B cell (primary cell): Measurements from ENCODE around the gene ZNHIT2. TPM values are rescaled to one million over a fixed set of nuclear protein-coding genes. Genes with fewer than 3 reads are reported as not detected.

Source experiments
- ATAC-seq: fragments of 200-7000 bp; cut with Tn5 transposase; one replicate; pipeline ENCODE4 v1.10.0; 2021; ENCODE audit warnings: low read depth, mild to moderate bottlenecking, moderate number of reproducible peaks, moderate library complexity
- CTCF ChIA-PET: fragments of 350-600 bp; sonication (Branson Sonifier 250); formaldehyde crosslinking; loops from one replicate; lab custom pipeline; 2021; ENCODE audit warnings: antibody characterized with exemption, inconsistent platforms; lab: Charles Lee
- POLR2A ChIA-PET: fragments of 350-600 bp; sonication (Branson Sonifier 250); formaldehyde crosslinking; loops from one replicate; lab custom pipeline; 2021; ENCODE audit warnings: antibody characterized with exemption; lab: Charles Lee
- DNase-seq: peaks from one replicate; pipeline ENCODE4 v3.0.0; 2013
- H2AFZ ChIP-seq: 2 replicates; pipeline ENCODE4 v1.6.1; 2012; ENCODE audit warnings: mild to moderate bottlenecking, low read depth, low read length; ENCODE audit not compliant: insufficient read depth, poor library complexity, severe bottlenecking
- H3K27ac ChIP-seq, 2 donors: 1 replicate in 1 of 2; 2 replicates in 1 of 2; pipeline ENCODE4 v1.5.1; 2012 to 2013; ENCODE audit warnings: low read length in 2 of 2, mild to moderate bottlenecking in 2 of 2, moderate library complexity in 1 of 2
- H3K27me3 ChIP-seq, 4 experiments: fragments of 200-600 bp in 1 of 4; sonication (generic) in 1 of 4; replicated peaks in 1 of 4; 1 replicate in 2 of 4; 2 replicates in 2 of 4; pipeline versions ENCODE4 v1.6.1 to v1.7.0; 2013 to 2016; ENCODE audit warnings: low read length in 3 of 4, mild to moderate bottlenecking in 2 of 4, mixed read lengths in 1 of 4, moderate library complexity in 1 of 4; ENCODE audit not compliant: insufficient read depth in 4 of 4, control insufficient read depth in 3 of 4; ENCODE audit errors: control extremely low read depth in 1 of 4
- H3K36me3 ChIP-seq, 2 experiments: replicated peaks in 1 of 2; 1 replicate in 1 of 2; 2 replicates in 1 of 2; pipeline versions ENCODE4 v1.6.1 to v1.7.1; 2013; ENCODE audit warnings: low read length in 1 of 2; ENCODE audit not compliant: insufficient read depth in 2 of 2, control insufficient read depth in 1 of 2; ENCODE audit errors: control extremely low read depth in 1 of 2, extremely low read depth in 1 of 2
- H3K4me1 ChIP-seq, 2 donors: fragments of 200-600 bp in 1 of 2; sonication (generic) in 1 of 2; 1 replicate in 1 of 2; 2 replicates in 1 of 2; pipeline versions ENCODE4 v1.5.1 to v1.6.1; 2013 to 2017; ENCODE audit warnings: low read length in 2 of 2; ENCODE audit not compliant: control insufficient read depth in 2 of 2, insufficient read depth in 2 of 2
- H3K4me2 ChIP-seq: replicated peaks from 2 replicates; pipeline ENCODE3; 2012; ENCODE audit warnings: mild to moderate bottlenecking, low read depth, low read length; ENCODE audit not compliant: poor library complexity, severe bottlenecking
- H3K4me3 ChIP-seq, 5 experiments: fragments of 200-600 bp in 1 of 5; sonication (generic) in 1 of 5; 1 replicate in 3 of 5; 2 replicates in 2 of 5; pipeline versions ENCODE4 v1.5.1 to v1.7.0; 2011 to 2016; ENCODE audit warnings: low read length in 4 of 5, mild to moderate bottlenecking in 4 of 5, low read depth in 2 of 5, control low read depth in 1 of 5, moderate library complexity in 1 of 5; ENCODE audit not compliant: insufficient read depth in 1 of 5; ENCODE audit errors: control extremely low read depth in 1 of 5, extremely low read depth in 1 of 5
- H3K79me2 ChIP-seq: fragments of 200-600 bp; sonication (generic); one replicate; pipeline ENCODE4 v1.6.0; 2016; ENCODE audit warnings: low read length; ENCODE audit not compliant: control insufficient read depth, insufficient read depth
- H3K9ac ChIP-seq: fragments of 200-600 bp; sonication (generic); 2 replicates; pipeline ENCODE4 v1.6.1; 2017; ENCODE audit warnings: mild to moderate bottlenecking, low read length, moderate library complexity
- H3K9me3 ChIP-seq, 3 donors: one replicate each; pipeline versions ENCODE4 v1.6.1 to v1.7.1; 2013; ENCODE audit warnings: low read length in 2 of 3; ENCODE audit not compliant: control insufficient read depth in 2 of 3, insufficient read depth in 1 of 3; ENCODE audit errors: control extremely low read depth in 1 of 3
- H4K20me1 ChIP-seq: 2 replicates; pipeline ENCODE4 v1.6.0; 2012; ENCODE audit warnings: mild to moderate bottlenecking, low read length; ENCODE audit not compliant: insufficient read depth, control insufficient read depth, poor library complexity, severe bottlenecking
- H3K27ac Mint-ChIP-seq: one replicate; pipeline ENCODE4 v1.8.0; 2021; ENCODE audit warnings: mixed read lengths
- H3K27me3 Mint-ChIP-seq: one replicate; pipeline ENCODE4 v1.8.0; 2021; ENCODE audit warnings: mixed read lengths
- H3K4me1 Mint-ChIP-seq: one replicate; pipeline ENCODE4 v1.8.0; 2021; ENCODE audit warnings: mixed read lengths
- H3K4me3 Mint-ChIP-seq: one replicate; pipeline ENCODE4 v1.8.0; 2021; ENCODE audit warnings: mixed read lengths
- H3K9me3 Mint-ChIP-seq: one replicate; pipeline ENCODE4 v1.8.0; 2022; ENCODE audit warnings: mixed read lengths; ENCODE audit not compliant: insufficient read depth
- CTCF ChIP-seq: fragments of 200-600 bp; IDR thresholded peaks from one replicate; pipeline ENCODE4 v1.8.0; 2022; ENCODE audit warnings: antibody characterized with exemption, mild to moderate bottlenecking
- EZH2 ChIP-seq: IDR thresholded peaks from 2 replicates; pipeline ENCODE4 v1.6.1; 2012; ENCODE audit warnings: borderline replicate concordance, low read depth, mild to moderate bottlenecking, moderate library complexity, low read length; ENCODE audit not compliant: insufficient read depth, poor library complexity, severe bottlenecking
- WGBS: methylation state at CpG from one replicate; pipeline ENCODE4 v1.1.5; 2013; ENCODE audit warnings: missing lambda C conversion rate; ENCODE audit not compliant: insufficient coverage; 5-methylcytosine and 5-hydroxymethylcytosine counted together
- intact Hi-C: fragments of 100-400 bp; cut with micrococcal nuclease; formaldehyde crosslinking; loops from one replicate; pipeline ENCODE4 v1.10.0; 2022
- polyA plus RNA-seq: library from polyadenylated mRNA; depleted of rRNA; stranded (reverse); fragments of >200 nt; gene quantifications from 2 replicates; pipeline ENCODE4 v1.2.3, GENCODE V29; 2012
- total RNA-seq, 2 donors: library from RNA; stranded (reverse); fragments of 120-200 nt in 1 of 2; gene quantifications; 1 replicate in 1 of 2; 2 replicates in 1 of 2; pipeline versions ENCODE4 v1.2.3 to v1.2.4, GENCODE V29; 2013 to 2022

Gene ZNHIT2
- total and polyA plus RNA-seq, 2 donors (not counting 1 experiment from before 2014, with no cell fraction given) = 6.2 to 14.1 TPM

DNA sequence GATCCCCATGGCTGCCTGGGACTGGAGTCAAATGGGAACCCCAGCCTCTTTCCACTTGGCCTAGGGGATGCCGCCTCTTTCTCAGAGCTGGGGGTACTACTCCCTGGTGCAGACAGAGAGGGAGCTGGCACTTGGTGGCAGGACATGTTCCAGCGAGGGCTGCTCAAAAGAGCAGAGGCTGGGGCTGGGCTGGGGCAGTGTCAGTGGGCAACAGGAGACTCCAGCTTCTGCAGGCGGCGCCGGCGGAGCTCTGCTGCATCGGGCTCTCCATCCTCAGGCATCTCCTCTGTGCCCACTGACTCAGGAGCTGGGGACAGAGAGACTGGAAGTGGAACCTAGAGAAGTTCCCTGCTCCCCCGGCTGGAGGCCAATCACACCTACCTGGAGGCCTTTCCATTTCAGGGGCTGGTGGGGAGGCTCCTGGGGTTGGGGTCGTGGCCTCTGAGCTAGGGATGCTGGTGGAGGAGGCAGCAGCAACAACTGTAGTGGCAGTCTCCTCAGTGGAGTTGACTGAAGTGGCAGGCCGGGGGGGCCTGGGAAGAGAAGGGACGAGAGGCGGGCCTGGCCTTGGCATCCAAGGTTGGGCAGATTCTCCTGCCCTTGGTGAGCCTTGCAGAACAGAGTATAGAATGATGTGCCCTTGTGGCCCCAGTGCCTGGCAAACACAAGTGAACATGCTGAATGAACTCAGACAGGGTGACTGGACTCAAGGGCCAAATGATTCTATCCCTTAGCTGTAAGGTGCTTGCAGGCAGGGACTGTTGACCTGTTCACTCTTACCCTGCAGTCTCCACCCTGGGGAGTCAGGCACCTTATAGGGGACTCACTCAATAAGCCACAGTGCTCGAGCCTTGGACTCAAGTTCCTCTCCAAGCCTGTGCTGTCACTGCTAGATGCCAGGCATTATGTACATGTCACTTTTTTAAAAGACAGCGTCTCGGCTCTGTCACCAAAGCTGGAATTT is 11.0 kb upstream of the ZNHIT2 start:
- POLR2A ChIA-PET = interaction anchor here (0.5 to 8.8 kb wide), 4 partner anchors 9 to 50 kb away, joined by 3 to 160 read pairs (median 4); partner anchors contain the start of genes FAU, MRPL49, SPDYC and ZNHIT2
- peak overlapping the region; percentile 56 for H3K27ac Mint-ChIP-seq
- TF ChIP-seq EZH2 (no peak), CTCF (no peak)
- peaks cover 52% of the 10 kb centered on the region for H3K4me1 Mint-ChIP-seq
- ATAC-seq (no peak), DNase-seq (no peak)
- no peak overlapping the region for H3K4me3 Mint-ChIP-seq
- 92% methylated on average over 11 of the region's 15 CpGs for WGBS
- H3K9me3 ChIP-seq = no peaks in the 10 kb centered on the region
- intact Hi-C loops = no loop called here
- no peak overlapping the region for H3K4me3 ChIP-seq
- no peak overlapping the region for H3K27ac ChIP-seq
- CTCF ChIA-PET = interaction anchor here (1.5 to 4.4 kb wide), 2 partner anchors 11 to 16 kb away, joined by 4 to 20 read pairs; partner anchors contain the start of genes TM7SF2 and ZNHIT2
- H4K20me1 ChIP-seq = peaks cover 85% of the 10 kb centered on the region
- no peaks in the 10 kb centered on the region for H3K9me3 Mint-ChIP-seq
- H3K4me2 ChIP-seq = no peak overlapping the region
- H3K27me3 ChIP-seq = no peaks in the 10 kb centered on the region
- H2AFZ ChIP-seq = no peak overlapping the region
- H3K79me2 ChIP-seq = peaks cover 78% of the 10 kb centered on the region
- H3K4me1 ChIP-seq = peaks cover 32 to 58% of the 10 kb centered on the region in 2 donors
- no peaks in the 10 kb centered on the region for H3K27me3 Mint-ChIP-seq
- H3K36me3 ChIP-seq = peaks cover 3 to 83% of the 10 kb centered on the region in 2 experiments
- H3K9ac ChIP-seq = no peak overlapping the region
